GM21526 (cell line): ENCODE results near the gene FHL2.
"Not testable (repeated sequence)": the region's sequence is repeated elsewhere in the genome, so short reads cannot be mapped to it uniquely, and the experiment has no call there.

ENCODE experiments used
- ATAC-seq: cut with Tn5 transposase; IDR thresholded peaks from one replicate; pipeline ENCODE4 v1.9.1; 2021; ENCODE audit warnings: moderate library complexity; ENCODE audit not compliant: unreplicated experiment, low FRiP score

FHL2 gene

GRCh38 chr2:105424836-105425235 is 26.0 kb upstream of the FHL2 start:
- ATAC-seq, result not testable (repeated sequence)

GRCh38 chr2:105422801-105423200 is 23.9 kb upstream of the FHL2 start:
- ATAC-seq, result no peak

DNA sequence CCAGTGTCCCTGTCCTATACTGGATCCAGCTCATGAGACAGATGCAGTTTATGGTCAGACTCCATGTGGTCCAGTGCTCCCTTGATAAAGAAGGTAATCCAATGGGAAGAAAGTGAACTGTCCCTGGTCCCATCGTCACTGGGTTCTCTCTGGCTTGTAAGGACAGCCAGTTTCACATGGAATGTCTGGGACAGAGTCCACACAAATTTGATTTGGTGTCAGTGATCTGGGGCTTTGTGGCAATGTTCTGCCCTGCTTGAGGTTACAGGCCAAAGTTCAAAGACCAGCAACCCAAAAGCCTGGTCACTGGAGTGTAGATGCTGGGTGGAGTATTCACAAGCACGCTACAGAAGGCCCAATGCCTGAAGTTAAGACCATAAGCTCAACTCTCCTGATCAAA is 22.2 kb upstream of the FHL2 start:
- no peak for ATAC-seq

GRCh38 chr2:105418522-105418921 is 19.7 kb upstream of the FHL2 start:
- no peak for ATAC-seq

GRCh38 chr2:105417857-105418436 is 19.1 kb upstream of the FHL2 start:
- no peak for ATAC-seq

GRCh38 chr2:105416156-105416555 is 17.3 kb upstream of the FHL2 start:
- no peak for ATAC-seq

DNA sequence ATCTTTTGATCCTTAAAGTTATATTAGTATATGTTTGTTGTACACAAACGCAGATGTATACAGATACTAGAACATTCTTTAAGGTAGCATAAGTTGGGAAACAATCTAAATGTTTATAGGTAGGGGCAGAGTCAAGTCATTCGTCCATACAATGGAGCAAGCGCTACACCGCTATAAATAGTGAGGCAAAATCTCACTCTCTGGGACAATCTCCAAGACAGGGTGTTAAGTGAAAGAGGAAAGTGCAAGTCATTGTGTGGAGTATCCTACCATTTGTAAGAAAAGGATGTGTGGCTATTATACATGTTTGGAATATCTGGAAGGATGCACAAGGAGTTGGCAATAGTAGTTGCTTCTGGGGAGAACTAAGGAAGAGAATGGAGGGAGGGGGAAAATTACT is 16.2 kb upstream of the FHL2 start:
- ATAC-seq, result no peak

DNA sequence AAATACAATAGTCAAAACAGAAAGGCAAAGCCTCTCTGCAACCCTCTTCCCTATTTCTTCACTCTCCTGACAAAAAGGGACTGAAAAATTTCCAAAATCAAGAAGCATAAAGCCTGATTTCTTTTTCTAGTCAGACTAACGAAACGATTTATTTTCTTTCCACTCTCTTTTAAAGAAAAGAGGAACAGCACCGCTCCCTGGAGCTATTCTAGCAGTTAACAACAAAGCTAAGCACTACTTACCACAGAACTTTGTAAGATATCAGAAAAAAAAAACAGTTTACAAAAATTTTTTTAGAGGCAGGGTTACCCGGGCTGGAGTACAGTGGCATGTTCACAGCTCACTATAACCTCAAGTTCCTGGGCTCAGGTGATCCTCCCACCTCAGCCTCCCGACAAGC is 14.4 kb upstream of the FHL2 start:
- ATAC-seq, result no peak

DNA sequence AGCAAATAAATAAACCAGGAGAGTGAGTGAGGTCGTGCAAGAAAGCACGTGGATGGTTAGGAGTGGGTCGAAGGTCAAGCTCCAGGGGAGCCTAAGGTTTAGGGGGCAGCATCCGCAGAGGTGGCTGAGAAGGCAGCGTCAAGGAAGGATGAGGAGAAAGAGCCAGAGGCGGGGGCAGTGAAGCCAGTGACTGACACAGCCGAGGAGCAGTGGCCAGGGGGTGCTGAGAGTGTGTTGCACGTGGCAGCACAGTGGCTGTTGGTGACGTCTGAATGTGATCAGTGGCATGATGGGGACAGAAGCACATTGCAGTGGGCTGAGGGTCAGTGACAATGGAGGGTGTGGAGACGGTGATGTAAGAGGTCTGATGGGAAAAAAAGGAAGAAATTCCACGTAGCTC is 13.7 kb upstream of the FHL2 start:
- ATAC-seq, result no peak

- no peak for ATAC-seq
Measured at GRCh38 chr2:105411720-105412407, 13.0 kb upstream of the FHL2 start.

DNA sequence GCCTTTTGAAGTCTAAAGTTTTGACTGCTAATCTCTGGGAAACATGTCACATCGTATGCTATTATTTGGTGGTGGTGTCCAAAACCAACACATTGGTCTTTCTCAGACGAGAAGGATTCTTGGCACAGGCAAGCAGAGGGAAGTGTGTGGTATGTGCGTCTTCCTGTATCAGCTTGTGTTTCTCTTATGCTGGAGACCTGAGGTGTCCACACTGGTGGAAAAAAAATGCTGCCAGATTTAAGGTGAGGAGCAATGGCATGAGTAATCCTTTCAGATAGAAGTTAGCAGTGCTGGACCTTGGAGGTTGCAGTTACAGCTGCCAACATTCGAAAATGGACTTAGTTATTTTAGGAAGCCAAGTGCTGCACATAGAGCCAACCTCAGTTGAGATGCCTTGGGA is 11.7 kb upstream of the FHL2 start:
- ATAC-seq, result no peak

- no peak for ATAC-seq
Measured at GRCh38 chr2:105409717-105410116, 10.9 kb upstream of the FHL2 start.

DNA sequence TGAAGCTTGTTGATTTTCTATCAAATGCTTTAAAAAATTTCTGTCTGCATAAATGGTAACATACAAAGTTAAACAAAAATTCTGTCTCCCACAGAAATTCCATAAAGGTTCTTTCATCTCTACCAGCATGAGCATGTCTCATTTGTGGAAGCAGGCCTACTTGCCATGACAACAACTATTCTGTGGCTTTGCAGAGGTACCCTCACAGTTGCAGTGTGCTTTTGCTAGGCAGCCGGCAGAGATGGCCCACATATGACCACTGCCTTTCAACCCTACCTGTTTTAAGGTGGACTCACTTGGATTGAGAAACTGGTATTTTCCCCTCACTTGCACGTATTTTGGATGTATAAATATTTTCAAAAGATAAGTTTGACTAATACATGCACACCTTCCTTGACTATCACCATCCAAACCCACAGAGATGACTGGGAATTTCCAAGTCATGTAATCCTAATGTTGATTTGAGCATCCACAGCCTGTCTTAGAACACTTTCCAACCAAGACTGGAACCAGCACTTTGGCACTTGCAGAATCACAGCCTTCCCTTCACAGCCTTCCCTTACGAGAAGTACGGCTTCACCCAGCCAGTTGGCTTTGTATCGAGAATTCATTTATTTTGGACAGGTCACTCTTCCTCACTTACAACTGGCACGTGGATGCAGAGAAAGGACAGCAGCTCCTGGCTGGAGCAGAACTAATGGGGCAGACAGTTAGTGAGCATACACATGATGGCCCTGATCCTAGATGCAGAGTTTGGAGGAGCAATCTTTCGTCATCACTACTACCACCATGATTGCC is 9.3 kb upstream of the FHL2 start:
- ATAC-seq, result no peak

GRCh38 chr2:105406221-105406620 is 7.4 kb upstream of the FHL2 start:
- no peak for ATAC-seq

- no peak for ATAC-seq
Measured at GRCh38 chr2:105405291-105405690, 6.4 kb upstream of the FHL2 start.

GRCh38 chr2:105404736-105405135 is 5.9 kb upstream of the FHL2 start:
- ATAC-seq, result no peak

- ATAC-seq, result no peak
Measured at GRCh38 chr2:105403783-105404698, 5.2 kb upstream of the FHL2 start.

- ATAC-seq, result no peak
Measured at GRCh38 chr2:105403241-105403782, 4.5 kb upstream of the FHL2 start.

GRCh38 chr2:105402809-105403208 is 4.0 kb upstream of the FHL2 start:
- ATAC-seq, result no peak

DNA sequence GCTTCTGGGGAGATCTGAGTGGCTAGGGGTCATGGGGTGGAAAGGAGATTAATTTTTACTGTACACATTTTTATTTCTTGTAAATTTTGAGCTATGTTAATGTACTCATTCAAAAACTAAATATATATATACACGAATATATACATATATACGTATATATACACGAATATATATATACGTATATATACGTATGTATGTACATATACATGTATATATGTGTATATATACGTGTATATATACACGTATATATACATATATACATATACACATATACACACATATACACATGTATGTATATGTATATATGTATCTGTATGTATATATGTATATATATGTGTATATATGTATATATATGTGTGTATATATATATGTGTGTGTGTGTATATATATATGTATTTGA is 3.0 kb upstream of the FHL2 start:
- no peak for ATAC-seq
